K562 (cell line): ENCODE data around the gene AKT2. TPM values are rescaled to one million over a fixed set of nuclear protein-coding genes. Genes with fewer than 3 reads are reported as not detected.

Experiments used
- ARID2 ChIP-seq: fragments of 450-650 bp; IDR thresholded peaks from 2 replicates; pipeline ENCODE4 v1.6.1; 2017; ENCODE audit warnings: antibody characterized with exemption, mild to moderate bottlenecking
- CBFA2T3 ChIP-seq: fragments of 450-650 bp; IDR thresholded peaks from 2 replicates; pipeline ENCODE4 v1.6.1; 2017
- GTF2F1 ChIP-seq: IDR thresholded peaks from 2 replicates; pipeline ENCODE4 v1.6.1; 2011; ENCODE audit warnings: low read depth, low read length, improper control_type of control experiment
- HDAC8 ChIP-seq: fragments of 450-650 bp; IDR thresholded peaks from 2 replicates; pipeline ENCODE4 v1.6.1; 2016; ENCODE audit warnings: mild to moderate bottlenecking, missing genetic modification characterization, moderate library complexity, missing compliant biosample characterization
- KDM1A ChIP-seq, 2 experiments: fragments of 450-650 bp; IDR thresholded peaks; 2 replicates each; pipeline ENCODE4 v1.6.1; 2016; ENCODE audit warnings: mild to moderate bottlenecking in 2 of 2
- MIER1 ChIP-seq: fragments of 450-650 bp; IDR thresholded peaks from 2 replicates; pipeline ENCODE4 v1.6.1; 2016; ENCODE audit warnings: antibody characterized with exemption, mild to moderate bottlenecking, low read depth
- RNF2 ChIP-seq: sonication (generic); IDR thresholded peaks from 2 replicates; pipeline ENCODE4 v1.6.1; 2016
- TCF3 ChIP-seq: sonication (generic); formaldehyde crosslinking; IDR thresholded peaks from 2 replicates; pipeline ENCODE4 v1.4.0; 2020; ENCODE audit warnings: mild to moderate bottlenecking, missing genetic modification reagents
- XRCC5 ChIP-seq: fragments of 200-400 bp; formaldehyde crosslinking; IDR thresholded peaks from 2 replicates; pipeline ENCODE4 v1.6.1; 2017; ENCODE audit warnings: low read depth, mild to moderate bottlenecking, low read length
- ZFPM2 ChIP-seq: fragments of 250-450 bp; sonication (Bioruptor Pico); IDR thresholded peaks from 2 replicates; pipeline ENCODE4 v1.5.1; 2022; ENCODE audit warnings: mild to moderate bottlenecking
- ZNF134 ChIP-seq: fragments of 250-450 bp; sonication (Bioruptor Pico); conservative IDR thresholded peaks from 2 replicates; pipeline ENCODE4 v1.4.0; 2020
- ZNF668 ChIP-seq: fragments of 250-450 bp; sonication (Bioruptor Pico); IDR thresholded peaks from 2 replicates; pipeline ENCODE4 v1.8.0; 2022; ENCODE audit warnings: mild to moderate bottlenecking, inconsistent platforms
- polyA plus RNA-seq, 8 experiments: library from polyadenylated mRNA; depleted of rRNA in 4 of 8; stranded (reverse) in 5 of 8; unstranded in 3 of 8; fragments of >200 nt; fragmentation: Nextera tagmentation in 2 of 8; fragmentation: Illumina TruSeq in 1 of 8; extraction: Ambion mirVana in 2 of 8; extraction: Trizol in 1 of 8; gene quantifications; 2 replicates each; pipeline versions ENCODE4 v1.2.1 to v1.2.3, GENCODE V29; 2011 to 2014; ENCODE audit warnings: inconsistent platforms in 1 of 8, missing spikeins in 1 of 8
- total RNA-seq, 7 experiments: library from RNA; depleted of rRNA in 6 of 7; stranded (reverse); fragments of >200 nt in 6 of 7; fragmentation: Illumina TruSeq in 2 of 7; extraction: Trizol in 2 of 7; gene quantifications; 2 replicates each; pipeline versions ENCODE4 v1.2.1 to v1.2.3, GENCODE V29; 2011 to 2021; ENCODE audit warnings: low replicate concordance in 1 of 7
- TF ChIP-seq, protein P1 (sequence below), 2 experiments: fragments of 250-450 bp in 1 of 2; fragments of 450-650 bp in 1 of 2; sonication (Bioruptor Pico) in 1 of 2; IDR thresholded peaks; 2 replicates each; pipeline versions ENCODE4 v1.6.1 to v1.8.0; 2016 to 2021; ENCODE audit warnings: mild to moderate bottlenecking in 2 of 2, moderate library complexity in 2 of 2, missing compliant biosample characterization in 1 of 2, missing genetic modification characterization in 1 of 2
- TF ChIP-seq, protein P2 (sequence below): sonication (generic); formaldehyde crosslinking; IDR thresholded peaks from 2 replicates; pipeline ENCODE4 v1.8.0; 2022; ENCODE audit warnings: mild to moderate bottlenecking, missing genetic modification reagents
- TF ChIP-seq, protein P3 (sequence below): fragments of 450-650 bp; IDR thresholded peaks from 2 replicates; pipeline ENCODE4 v1.6.1; 2016; ENCODE audit warnings: borderline replicate concordance
- TF ChIP-seq, protein P4 (sequence below): fragments of 450-650 bp; IDR thresholded peaks from 2 replicates; pipeline ENCODE4 v1.7.1; 2018; ENCODE audit warnings: mild to moderate bottlenecking, low read depth; ENCODE audit not compliant: partially characterized antibody
- TF ChIP-seq, protein P5 (sequence below): sonication (generic); formaldehyde crosslinking; IDR thresholded peaks from 2 replicates; pipeline ENCODE4 v1.8.0; 2022; ENCODE audit warnings: mild to moderate bottlenecking, low read depth, missing genetic modification reagents
- TF ChIP-seq, protein P6 (sequence below): fragments of 250-450 bp; sonication (Bioruptor Pico); IDR thresholded peaks from 2 replicates; pipeline ENCODE4 v1.4.0; 2020; ENCODE audit warnings: mild to moderate bottlenecking, moderate library complexity

The AKT2 gene
- total and polyA plus RNA-seq, 9 of the 15 experiments (the other 6 are each of a cell fraction or from before 2014, with no cell fraction given) = 1.1 to 132 (median 67.7) TPM

DNA sequence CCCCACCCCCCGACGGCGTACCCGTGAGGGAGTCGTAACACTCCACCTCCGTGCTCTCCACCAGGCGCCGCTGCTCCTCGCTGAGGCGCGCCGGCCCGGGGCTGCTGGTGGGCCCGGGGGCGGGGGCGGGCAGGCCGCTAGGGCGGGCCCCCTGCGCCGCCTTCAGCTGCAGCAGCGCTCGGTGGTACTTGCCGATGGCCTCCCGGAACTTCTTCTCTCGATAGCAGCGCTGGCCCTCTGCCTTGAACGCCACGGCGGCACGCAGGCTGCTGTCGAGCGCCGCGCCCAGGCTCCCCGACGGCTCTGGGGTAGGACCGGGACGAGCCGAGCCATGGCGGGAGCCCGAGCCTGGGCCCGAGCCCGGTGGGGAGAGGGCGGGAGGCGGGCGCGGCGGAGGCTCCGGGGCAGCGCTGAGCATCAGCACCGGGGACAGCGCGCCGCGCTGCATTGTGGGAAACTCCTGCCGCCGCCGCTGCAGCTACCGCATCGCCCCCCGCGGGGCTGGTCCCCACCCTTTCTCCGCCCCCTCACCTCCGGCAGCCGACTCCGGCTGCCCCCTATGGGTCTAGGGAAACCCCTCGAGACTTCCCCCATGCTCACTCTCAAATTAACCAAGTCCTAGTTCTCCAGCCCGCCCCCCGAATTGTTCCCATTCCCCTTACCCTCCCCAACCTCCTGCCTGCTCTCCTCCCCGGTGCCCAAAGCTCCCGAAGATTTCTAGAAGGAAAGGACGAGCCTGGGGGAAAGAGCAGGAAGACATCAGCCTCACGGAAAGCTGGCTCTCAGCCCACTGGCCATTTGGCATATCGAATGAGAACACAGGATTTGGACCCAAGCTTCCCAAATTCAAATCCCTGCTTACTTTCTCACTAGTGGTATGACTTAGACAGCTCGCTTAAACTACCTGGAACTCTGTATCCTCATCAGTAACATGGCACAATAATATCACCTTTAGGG, 66.9 kb downstream of the AKT2 start, which contains the start of gene TTC9B (continued):
- TF ChIP-seq CBFA2T3 (no peak), GTF2F1 (no peak), ARID2 (no peak), ZFPM2 (CRISPR knock-in tag) (no peak), KDM1A (IDR thresholded peaks at IDR 0.05) (peak; percentile 95 to 97), HDAC8 (tag) (no peak), TCF3 (CRISPR knock-in tag) (no peak), RNF2 (no peak), ZNF134 (CRISPR knock-in tag) (no peak), XRCC5 (no peak), MIER1 (peak; percentile 68), ZNF668 (CRISPR knock-in tag) (no peak)
- TF ChIP-seq, protein P1, sequence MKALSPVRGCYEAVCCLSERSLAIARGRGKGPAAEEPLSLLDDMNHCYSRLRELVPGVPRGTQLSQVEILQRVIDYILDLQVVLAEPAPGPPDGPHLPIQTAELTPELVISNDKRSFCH (CRISPR knock-in tag; IDR thresholded peaks at IDR 0.05) = no peak
- TF ChIP-seq, protein P1 (tag; IDR thresholded peaks at IDR 0.05) = no peak
- TF ChIP-seq, protein P2, sequence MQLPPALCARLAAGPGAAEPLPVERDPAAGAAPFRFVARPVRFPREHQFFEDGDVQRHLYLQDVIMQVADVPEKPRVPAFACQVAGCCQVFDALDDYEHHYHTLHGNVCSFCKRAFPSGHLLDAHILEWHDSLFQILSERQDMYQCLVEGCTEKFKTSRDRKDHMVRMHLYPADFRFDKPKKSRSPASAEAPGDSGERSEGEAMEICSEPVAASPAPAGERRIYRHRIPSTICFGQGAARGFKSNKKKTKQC = peak; percentile 92
- TF ChIP-seq, protein P3, sequence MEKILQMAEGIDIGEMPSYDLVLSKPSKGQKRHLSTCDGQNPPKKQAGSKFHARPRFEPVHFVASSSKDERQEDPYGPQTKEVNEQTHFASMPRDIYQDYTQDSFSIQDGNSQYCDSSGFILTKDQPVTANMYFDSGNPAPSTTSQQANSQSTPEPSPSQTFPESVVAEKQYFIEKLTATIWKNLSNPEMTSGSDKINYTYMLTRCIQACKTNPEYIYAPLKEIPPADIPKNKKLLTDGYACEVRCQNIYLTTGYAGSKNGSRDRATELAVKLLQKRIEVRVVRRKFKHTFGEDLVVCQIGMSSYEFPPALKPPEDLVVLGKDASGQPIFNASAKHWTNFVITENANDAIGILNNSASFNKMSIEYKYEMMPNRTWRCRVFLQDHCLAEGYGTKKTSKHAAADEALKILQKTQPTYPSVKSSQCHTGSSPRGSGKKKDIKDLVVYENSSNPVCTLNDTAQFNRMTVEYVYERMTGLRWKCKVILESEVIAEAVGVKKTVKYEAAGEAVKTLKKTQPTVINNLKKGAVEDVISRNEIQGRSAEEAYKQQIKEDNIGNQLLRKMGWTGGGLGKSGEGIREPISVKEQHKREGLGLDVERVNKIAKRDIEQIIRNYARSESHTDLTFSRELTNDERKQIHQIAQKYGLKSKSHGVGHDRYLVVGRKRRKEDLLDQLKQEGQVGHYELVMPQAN = no peak
- TF ChIP-seq, protein P4, sequence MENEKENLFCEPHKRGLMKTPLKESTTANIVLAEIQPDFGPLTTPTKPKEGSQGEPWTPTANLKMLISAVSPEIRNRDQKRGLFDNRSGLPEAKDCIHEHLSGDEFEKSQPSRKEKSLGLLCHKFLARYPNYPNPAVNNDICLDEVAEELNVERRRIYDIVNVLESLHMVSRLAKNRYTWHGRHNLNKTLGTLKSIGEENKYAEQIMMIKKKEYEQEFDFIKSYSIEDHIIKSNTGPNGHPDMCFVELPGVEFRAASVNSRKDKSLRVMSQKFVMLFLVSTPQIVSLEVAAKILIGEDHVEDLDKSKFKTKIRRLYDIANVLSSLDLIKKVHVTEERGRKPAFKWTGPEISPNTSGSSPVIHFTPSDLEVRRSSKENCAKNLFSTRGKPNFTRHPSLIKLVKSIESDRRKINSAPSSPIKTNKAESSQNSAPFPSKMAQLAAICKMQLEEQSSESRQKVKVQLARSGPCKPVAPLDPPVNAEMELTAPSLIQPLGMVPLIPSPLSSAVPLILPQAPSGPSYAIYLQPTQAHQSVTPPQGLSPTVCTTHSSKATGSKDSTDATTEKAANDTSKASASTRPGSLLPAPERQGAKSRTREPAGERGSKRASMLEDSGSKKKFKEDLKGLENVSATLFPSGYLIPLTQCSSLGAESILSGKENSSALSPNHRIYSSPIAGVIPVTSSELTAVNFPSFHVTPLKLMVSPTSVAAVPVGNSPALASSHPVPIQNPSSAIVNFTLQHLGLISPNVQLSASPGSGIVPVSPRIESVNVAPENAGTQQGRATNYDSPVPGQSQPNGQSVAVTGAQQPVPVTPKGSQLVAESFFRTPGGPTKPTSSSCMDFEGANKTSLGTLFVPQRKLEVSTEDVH = peak; percentile 51
- TF ChIP-seq, protein P5, sequence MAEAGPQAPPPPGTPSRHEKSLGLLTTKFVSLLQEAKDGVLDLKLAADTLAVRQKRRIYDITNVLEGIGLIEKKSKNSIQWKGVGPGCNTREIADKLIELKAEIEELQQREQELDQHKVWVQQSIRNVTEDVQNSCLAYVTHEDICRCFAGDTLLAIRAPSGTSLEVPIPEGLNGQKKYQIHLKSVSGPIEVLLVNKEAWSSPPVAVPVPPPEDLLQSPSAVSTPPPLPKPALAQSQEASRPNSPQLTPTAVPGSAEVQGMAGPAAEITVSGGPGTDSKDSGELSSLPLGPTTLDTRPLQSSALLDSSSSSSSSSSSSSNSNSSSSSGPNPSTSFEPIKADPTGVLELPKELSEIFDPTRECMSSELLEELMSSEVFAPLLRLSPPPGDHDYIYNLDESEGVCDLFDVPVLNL (CRISPR knock-in tag) = 0 out of 2 replicates have a peak, but pooled peaks have one; percentile 29
- TF ChIP-seq, protein P6, sequence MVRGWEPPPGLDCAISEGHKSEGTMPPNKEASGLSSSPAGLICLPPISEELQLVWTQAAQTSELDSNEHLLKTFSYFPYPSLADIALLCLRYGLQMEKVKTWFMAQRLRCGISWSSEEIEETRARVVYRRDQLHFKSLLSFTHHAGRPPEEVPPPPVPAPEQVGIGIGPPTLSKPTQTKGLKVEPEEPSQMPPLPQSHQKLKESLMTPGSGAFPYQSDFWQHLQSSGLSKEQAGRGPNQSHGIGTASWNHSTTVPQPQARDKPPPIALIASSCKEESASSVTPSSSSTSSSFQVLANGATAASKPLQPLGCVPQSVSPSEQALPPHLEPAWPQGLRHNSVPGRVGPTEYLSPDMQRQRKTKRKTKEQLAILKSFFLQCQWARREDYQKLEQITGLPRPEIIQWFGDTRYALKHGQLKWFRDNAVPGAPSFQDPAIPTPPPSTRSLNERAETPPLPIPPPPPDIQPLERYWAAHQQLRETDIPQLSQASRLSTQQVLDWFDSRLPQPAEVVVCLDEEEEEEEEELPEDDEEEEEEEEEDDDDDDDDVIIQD = no peak
